COLO829 (cell line): Measurements from ENCODE around the gene HHAT.

Experiments used
- DNase-seq: peaks from one replicate; pipeline ENCODE4 v3.0.0; 2012; ENCODE audit warnings: low spot score

HHAT gene

DNA sequence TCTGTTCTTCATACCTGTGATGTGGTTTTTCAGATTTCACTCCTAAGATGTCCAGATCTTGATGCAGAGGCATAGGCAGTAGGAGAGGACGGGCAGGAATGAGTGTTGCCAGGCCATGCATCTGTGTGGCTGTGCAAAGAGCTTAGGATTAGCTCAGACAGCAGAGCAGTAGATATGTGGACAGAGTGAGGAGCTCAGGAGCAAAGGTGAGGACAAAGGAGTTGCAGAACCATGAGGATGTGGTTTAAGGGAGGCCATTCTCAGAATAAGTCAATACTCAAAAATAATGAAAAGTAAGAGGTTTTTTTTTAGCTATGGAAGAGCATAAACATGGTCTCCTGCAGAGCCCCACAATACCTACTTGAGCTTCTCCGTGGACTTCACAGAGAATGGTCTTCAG lies 158.3 kb downstream of the HHAT start:
- DNase-seq, result no peak

DNA sequence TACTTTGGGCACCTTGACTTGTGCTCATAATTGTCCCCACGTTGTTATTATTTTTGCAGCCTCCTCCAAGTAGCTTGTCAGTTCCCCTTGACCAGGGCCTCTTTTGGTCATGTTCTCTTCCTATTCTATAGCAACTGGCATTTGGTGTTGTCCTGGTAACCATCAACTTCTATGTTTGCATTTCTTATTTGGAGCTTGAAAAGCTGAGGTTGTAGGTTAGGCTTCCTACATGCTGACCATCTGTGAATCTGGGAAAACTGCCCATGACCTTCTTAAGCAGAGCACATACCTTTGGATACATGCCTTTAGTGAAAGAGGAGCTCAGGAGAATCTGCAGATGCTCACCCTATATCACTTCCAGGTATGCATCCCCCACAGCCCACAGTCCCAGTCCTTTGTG lies 160.8 kb downstream of the HHAT start:
- DNase-seq, result no peak

DNA sequence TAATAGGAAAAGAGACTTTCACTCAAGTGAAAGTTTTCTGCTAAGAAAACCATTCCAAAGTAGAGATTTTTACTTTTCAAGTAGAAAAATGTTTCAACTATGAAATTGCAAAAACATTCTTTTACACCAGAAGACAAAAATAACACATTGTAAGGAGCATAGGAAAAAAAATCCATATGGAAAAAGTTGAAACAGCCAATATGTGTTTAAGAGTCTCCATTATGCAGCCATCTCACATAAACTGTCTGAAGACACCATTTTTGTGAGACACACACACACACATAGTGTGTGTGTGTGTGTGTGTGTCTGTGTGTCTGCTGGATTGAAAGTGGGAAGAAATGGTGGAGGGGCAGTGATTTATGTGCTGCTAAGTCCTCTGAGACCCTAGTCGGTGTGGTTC lies 162.1 kb downstream of the HHAT start:
- no peak for DNase-seq

DNA sequence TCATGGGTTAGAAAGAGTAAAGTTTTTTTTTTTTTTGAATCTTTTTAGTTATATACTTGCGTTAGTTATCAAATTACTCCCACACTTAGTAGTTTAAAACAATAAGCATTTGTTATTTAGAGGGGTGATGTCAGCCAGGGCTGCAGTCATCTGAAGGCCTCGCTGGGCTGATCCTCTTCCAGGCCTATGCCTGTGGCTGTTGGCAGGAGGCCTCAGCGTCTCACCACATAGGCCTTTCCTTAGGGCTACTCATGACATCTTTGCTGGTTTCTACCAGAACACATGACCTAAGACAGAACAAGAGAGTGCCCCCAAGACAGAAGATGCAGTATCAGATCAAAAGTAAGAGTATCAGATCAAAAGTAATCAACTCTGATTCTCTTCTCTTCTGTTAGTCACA lies 167.4 kb downstream of the HHAT start:
- peak; percentile 62 for DNase-seq

DNA sequence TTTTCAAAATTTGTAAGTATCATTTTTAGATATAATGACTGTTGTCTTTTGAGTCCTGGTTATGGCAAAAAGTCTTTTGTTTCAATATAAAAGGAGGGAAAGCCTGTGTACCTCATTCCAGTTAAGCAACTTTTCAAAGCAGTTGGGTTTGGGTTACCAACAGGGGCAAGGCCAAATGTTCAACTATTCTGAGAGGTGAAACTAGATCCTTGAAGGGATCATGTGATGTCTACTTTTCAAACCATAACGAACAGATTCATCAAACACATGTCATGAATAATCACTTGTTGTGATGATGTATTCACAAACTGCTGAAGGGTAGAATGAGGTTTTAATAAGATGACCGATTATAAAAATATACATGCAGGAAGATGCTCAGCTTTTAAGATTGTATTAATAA lies 171.3 kb downstream of the HHAT start:
- DNase-seq, result peak; percentile 31

DNA sequence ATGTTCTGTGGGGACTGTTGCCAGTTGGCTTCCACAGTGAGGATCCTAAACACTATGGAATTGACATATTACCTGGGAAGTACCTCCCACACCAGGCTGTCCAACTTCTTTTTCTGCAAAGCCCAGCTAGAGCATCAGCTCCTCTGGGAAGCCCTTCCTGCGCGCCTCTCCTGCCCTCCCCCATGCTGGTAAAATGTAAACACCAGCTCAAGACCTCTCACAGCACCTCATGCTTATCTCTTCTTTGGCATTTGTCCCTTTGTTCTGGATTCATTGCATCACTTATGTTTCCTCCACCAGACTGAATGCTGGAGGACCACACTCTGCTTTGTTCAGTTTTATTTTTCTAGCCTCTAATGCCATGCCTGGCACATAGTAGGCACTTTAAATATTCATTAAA lies 172.1 kb downstream of the HHAT start:
- DNase-seq, result no peak

DNA sequence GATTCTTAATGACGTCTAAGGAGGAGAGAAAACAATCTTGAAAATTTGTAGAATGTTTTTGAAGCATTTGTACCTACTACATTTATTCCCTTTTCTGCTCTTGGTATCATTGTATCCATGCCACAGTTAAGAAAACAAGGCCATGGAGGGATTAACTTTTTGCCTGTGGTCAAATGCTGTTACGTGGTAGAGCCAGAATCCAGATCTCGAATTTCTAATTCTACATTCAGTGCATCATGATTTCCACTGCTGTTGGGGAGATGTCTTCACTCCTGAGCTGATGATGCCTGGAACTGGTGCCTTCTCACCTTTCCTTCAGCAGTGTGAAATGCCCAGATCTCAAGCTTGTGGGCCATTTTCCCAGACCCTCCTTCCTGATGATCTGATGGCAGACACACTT lies 175.6 kb downstream of the HHAT start:
- DNase-seq, result no peak

DNA sequence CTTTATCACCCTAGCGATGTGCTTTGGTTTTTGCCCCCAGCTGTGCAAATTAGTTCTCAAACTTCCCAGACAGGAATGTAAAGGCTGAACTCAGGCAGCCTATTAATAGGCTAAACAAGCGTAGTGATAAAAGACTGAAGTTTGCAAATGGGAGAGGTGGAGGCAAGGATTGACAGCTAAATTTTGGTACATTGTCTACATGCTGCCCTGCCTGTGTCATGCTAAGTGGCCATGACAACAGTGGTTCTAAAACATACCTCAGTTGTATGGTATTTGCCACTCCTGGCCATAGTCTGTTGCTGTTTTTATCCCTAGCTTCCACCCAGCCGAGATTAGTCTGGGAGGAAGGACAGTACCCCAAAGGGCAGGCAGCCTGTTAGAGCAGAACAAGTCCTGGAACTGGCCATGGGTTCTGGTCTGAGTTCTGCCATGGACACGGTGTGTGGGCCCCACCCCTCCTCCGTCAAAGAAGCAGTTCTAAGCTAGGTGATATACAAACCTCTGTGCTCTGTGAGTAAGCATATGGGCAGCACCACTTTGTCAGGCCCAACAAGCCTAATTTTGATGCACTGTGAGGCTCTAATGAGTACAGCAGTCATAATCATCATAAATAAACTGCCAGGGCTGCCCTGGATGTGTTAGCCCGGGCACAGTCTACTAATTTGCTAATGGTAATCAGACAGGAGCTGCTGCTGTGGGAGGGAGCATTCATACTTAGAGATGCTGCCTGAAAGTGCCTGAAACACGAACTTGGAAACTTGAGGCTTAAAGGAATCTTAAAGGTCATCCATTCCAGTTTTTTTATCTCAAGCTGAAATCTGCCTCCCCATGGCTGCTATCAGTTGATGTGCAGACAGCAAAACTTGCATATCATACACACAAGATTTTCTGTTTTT lies 177.1 kb downstream of the HHAT start:
- no peak for DNase-seq

DNA sequence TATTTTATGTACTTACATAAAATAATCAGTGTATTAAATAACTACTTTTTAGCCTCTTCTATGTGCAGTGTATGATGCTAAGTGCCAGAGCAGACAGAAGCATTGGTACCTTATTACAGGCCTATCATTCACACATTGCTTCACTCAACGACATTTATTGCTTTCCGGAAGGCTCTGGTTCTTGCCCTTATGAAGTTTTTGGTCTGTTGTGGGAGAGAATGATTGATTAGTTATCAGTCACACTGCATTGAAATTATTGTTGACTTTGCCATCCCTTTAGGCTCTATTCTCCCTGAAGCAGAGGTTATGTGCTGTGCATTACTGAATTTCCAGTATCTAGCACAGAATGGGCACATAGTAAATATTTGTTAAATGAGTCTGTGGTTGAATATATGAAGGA lies 178.0 kb downstream of the HHAT start:
- DNase-seq, result no peak

DNA sequence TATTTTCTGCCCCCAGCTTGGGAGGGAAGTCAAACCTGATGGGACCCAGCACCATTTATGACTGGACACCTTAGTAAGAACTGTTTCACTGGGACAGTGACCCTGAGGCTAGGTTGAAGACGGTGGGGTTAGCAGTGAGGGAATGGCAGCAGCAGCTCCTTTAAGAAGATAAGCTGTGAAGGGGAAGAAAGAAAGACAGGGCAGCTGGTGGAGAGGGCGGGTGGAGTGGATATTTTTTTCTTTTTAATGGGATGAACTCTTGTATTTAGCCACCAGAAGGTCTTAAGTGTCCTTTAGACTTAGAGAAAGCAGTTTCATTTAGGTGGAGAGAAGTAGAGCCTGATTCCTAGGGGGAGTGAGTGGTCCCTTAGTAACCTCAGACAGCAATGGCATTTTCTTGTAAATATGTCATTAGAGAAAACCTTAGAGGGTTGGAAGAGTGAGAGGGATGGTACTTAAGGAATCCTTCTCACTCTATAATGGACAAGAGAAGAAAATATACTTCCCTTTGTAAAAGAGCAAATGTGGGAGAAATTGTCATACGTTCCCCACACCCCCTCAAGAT lies 187.5 kb downstream of the HHAT start:
- DNase-seq, result no peak

DNA sequence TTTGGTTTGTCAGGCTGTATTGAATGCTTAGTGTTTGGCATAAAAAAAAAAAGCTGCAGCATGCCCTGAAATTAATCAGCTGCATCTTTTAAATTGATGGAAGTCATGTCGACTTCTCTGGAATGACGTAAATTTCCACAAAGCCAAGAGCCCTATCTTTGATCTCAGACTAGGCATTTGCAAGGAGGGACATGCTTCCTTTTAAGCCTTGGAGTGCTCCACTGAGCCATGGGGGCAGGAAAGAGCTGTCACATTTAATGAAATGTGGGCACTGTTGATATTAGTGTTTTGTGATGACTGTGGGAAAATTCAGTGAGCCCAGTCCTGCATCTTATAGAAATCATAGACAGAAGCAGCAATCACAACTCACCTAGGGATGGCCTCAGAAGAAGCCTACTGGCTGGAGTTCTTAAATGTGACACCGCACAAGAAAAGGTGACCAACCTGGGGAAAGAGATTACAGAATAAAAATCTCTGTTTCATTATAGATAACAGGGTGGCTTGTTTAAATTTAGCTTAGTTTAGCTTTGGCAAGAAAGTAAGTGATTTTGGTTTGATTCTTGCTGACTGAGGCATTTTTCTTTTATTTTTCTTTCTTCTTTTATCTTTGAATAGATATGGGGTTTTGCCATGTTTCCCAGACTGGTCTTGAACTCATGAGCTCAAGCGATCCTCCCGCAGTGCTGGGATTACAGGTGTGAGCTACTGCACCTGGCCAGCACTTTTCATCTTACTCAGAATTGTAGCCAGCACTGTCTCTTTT lies 188.2 kb downstream of the HHAT start:
- DNase-seq, result no peak

DNA sequence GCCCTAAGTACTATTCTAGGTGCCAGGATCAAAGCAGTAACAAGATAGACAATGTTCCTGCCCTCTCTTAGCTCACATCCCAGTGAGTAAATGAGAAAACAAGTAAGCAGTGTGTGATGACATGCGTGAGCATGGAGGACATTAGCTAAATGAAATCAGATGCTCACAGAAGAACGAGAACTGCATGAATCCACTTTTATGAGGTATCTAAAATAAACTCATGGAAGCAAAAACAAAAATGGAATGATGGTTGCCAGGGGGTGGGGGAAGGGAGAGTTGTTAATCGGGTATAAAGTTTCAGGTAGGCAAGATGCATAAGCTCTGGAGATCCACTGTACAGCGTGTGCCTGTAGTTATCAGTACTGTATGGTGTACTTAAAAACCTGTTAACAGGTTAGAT lies 195.1 kb downstream of the HHAT start:
- no peak for DNase-seq

DNA sequence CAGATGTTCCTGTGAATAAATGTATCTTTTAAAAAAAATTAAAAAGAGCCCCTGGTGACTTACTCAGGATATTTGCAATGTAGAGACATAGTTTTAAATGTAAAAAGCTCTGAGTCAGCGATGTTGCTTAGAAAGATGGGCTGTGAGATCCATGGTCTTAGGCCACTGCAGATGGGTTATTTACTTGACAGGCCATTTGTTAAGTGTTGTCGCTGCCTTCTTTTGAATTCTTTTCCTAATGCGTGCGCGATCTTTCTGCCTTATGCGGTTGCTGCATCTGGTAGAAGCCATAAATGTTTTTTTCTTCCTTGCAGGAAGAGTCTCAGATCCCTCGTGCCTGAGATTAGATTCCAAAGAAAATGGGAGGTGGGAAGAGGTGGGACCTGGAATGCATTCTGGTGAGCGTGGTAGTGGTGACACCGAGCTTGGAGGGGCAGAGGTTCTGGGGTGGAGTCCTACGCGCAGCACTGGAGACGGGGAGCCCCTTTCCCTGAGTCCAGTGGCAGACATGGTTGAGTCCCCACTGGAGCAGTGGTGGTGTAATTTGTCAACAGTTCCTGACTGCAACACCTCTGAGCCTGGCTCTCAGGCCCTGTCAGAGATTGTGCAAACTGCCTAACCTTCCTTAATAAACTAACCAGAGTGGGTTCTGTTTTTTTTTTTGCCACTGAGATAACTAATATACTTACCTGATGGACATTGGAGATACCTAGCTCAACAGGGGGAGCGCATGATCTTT lies 197.2 kb downstream of the HHAT start:
- no peak for DNase-seq

DNA sequence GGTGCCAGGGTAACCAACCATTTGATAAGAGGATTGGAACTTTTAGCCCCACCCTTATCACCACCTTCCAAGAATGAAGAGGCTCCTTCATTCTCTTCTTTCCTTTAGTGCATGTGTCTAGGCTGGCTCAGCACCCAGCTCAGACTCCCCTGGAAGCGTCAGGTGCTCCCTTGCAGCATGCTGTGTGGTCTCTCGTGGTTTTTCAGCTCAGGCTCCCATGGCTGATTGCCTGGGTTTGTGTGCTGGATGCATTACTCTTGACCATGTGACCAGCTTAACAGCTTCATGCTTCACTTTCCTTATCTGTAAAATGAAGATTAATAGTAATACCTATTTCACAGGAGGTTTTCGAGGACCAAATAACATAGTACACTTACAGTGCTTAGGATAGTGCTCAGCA lies 198.4 kb downstream of the HHAT start:
- no peak for DNase-seq

DNA sequence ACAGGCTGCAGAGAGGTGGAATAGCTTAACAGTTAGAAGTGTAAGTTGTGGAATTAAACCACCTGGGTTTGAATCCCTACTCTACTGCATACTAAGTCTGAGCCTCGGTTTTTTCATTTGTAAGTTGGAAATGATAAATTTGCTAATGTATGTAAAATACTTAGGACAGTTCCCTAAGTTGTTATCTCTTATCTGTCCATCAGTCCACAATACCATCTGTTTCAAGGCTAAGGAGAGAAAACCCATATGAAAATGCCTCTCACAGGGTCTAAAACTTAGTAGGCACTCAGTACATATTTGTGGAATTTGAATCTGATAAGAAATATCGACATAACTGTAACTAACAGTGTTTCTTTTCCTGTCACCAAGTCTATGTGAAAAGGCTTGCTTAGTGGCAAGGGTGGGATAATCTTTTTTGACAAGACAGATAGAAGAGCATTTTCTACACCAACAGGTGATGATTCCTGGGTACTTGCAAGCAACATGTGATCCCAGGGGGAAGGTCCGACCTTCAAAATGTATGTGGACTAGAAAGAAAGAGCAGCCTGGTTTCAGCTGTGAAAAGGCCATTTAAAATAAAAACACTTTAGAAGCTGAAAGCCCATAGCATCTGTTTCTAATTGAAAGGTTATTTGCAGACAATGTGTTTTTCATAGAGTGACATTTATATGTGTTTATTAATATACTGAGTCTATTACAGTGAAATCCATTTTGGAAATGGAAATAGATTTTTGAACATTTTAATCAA lies 202.9 kb downstream of the HHAT start:
- no peak for DNase-seq

DNA sequence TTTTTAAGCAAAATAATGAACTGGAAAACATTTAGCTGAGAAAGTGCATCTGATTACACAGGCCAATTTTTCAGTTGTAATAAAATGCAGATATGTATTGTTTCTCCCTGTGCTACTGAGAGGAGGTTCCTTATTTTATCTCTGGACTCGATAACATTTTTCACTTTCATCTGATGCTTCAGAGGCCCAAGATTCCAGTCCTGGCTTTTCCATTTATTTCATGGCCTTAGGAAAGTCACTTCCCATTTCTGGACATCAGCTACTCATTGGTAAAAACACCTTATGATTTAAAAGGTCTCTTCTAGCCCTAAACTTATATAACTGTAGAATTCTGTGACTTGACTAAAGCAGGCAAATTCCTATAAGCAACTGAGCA lies 203.5 kb downstream of the HHAT start:
- no peak for DNase-seq

DNA sequence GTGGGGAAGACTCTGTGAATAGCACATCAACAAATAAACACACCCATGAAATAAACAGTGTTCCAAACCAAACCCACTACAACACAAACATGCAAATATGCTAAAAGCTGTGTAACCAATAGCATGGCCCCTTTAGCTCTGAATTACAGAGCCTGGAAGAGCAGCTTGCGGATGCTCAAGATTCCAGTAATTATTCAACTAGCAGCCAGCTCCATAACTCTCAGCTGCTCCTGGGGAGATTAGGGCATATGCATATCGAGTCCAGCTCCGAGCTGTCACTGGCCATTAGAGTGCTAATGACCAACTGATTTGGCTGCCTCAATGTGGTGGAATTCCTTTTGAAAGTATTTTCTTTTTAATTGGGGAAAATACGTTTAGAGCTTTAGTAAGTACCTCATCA lies 207.1 kb downstream of the HHAT start:
- DNase-seq, result no peak

DNA sequence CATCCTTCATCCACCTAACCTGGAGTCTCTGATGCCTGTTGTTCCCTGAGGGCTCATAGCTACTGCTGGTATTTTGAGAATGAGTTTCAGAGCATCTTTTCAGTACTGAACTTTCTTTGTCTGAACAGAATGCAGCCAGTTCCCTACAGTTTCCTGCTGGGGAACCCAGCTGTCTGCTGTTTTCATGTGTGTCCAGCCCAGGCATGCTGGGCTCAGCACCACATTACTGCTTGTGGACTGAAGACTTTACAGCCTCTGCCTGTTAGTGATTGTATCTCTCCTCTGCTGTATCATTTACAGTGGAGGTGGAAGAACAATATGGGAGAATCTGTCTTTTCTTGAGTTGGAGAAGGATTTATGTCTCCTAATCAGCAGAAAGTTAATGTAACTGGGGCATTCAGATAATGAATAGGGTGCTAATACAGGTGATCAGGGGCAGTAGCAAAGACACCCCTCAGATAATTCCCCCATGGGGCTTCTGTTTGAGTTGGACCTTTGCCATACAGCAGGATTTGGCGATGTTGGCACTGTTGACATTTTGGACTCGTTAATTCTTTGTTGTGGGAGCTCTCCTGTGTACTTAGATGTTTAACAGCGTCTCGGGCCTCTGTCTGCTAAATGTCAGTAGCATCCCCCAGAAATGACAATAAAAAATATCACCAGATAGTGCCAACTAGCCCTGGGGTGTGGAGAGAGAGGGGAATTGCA lies 207.7 kb downstream of the HHAT start:
- peak; percentile 42 for DNase-seq

DNA sequence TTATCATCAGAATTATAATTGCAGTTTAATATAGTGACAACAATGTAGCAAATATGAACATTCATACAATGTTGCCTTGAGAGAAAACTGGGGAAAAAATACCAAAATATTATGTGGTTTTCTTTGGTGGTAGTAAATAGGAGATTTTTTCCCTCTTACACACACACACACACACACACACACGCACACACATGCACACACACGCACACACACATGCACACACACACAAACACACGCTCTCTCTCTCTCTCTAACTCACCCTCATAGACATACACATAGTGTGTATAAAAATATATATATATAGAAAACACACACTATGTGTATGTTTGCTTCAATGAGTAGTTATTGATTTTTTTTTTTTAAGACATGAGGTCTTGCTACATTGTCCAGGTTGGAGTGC lies 211.6 kb downstream of the HHAT start:
- no peak for DNase-seq

DNA sequence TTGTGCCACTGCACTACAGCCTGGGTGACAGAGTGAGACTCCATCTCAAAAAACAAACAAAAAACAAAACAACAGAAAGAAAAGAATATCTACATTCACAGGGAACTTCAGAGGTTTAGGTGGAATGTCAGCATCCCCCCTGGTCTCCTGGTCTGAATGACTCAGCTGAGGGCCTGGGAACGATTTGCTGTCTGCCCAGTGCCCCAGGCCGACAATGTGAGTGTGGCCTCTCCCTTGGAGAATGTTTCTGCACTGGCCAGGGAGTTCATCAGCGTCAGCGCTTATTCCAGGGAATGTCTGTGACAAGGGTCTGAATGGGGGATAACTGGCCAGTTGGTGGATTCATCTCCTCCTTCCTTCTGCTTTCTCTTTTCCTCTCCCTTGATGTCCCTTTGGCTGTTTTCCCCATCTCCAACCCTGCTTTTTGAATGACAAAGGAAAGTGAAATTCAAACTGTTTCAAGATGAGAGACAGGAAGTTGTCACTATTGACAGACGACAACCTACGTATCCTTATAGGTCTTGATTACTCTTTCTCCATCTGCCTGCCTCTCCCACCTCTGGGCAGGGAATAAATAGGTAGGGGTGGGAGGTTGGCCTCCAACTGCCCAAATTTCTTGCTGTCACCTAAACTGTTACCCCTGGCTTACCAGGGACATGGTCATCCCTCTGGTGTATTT lies 213.1 kb downstream of the HHAT start:
- no peak for DNase-seq

DNA sequence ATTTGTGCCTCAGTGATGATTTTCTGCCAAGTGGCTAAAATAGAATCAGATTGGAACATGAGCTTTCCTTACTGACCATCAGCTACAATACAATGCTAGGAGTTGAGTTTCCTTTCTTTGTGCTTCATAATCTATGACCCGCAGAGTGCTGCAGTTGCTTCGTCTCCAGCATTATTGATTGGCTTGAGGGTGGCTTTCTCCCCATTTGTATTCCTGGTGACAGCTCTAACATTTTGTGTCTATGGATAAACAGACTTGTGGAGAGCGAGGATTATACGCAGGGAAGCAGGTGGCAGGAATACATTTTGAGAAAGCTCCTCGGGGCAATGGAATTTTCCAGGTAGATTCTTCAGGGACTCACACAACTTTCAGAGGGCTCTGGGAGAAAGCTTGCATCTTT lies 223.2 kb downstream of the HHAT start:
- DNase-seq, result no peak
